ENCODE results near the gene CHRNA4. TPM values are rescaled to one million over a fixed set of nuclear protein-coding genes. Genes with fewer than 3 reads are reported as not detected.

CHRNA4 gene
- total and polyA plus RNA-seq, 9 of the 15 experiments (the other 6 are each of a cell fraction or from before 2014, with no cell fraction given) = not detected

- Histone ChIP-seq H3K27ac (ENCODE audit: extremely low read depth, low read depth, low read length) (no peak overlapping the region), H3K4me3 (no peak overlapping the region), H3K9me3 (replicated peaks; ENCODE audit: control insufficient read depth, insufficient read depth, low read depth, low read length) (no peaks in the 10 kb centered on the region), H3K9ac (ENCODE audit: insufficient read depth in 1 of 2, low read depth in 2 of 2, low read length in 2 of 2) (no peak overlapping the region), H2AFZ (ENCODE audit: low read depth, low read length) (no peak overlapping the region), H3K9me1 (ENCODE audit: control insufficient read depth, insufficient read depth, low read length) (no peaks in the 10 kb centered on the region), H4K20me1 (replicated peaks; ENCODE audit: control insufficient read depth, insufficient read depth, low read length) (peaks cover 12% of the 10 kb centered on the region; the same call in 1 of the 2 replicates), H3K4me2 (ENCODE audit: insufficient read depth, low read length) (no peak overlapping the region), H3K4me1 (replicated peaks in 1 of 2; ENCODE audit: control insufficient read depth in 2 of 2, insufficient read depth in 2 of 2, low read length in 2 of 2) (peaks cover 0 to 17% of the 10 kb centered on the region in 2 experiments; a peak in 2 of 5 replicates), H3K79me2 (ENCODE audit: control insufficient read depth, insufficient read depth, low read length) (no peaks in the 10 kb centered on the region), H3K27me3 (ENCODE audit: control insufficient read depth in 2 of 2, insufficient read depth in 2 of 2, low read length in 2 of 2) (peaks cover 7 to 74% of the 10 kb centered on the region in 2 experiments; a peak in 4 of 5 replicates), H3K36me3 (ENCODE audit: control insufficient read depth, insufficient read depth, low read length) (no peaks in the 10 kb centered on the region)
- POLR2A ChIA-PET = interaction anchor here (1.0 kb wide), 1 partner anchor 72 kb away, joined by 3 read pairs; no protein-coding TSS in a partner anchor
- no peak for DNase-seq (ENCODE audit: extremely low read depth in 1 of 4, low spot score in 3 of 4)
- CTCF ChIA-PET (ENCODE audit: low intra/inter-chr PET ratio) = no interaction called here
- TF ChIP-seq ZFPM2 (CRISPR knock-in tag; IDR thresholded peaks at IDR 0.05) (no peak), TFE3 (CRISPR knock-in tag; IDR thresholded peaks at IDR 0.05) (no peak), ZNF41 (CRISPR knock-in tag; conservative IDR thresholded peaks at IDR 0.05) (no peak)
- TF ChIP-seq, protein P1, sequence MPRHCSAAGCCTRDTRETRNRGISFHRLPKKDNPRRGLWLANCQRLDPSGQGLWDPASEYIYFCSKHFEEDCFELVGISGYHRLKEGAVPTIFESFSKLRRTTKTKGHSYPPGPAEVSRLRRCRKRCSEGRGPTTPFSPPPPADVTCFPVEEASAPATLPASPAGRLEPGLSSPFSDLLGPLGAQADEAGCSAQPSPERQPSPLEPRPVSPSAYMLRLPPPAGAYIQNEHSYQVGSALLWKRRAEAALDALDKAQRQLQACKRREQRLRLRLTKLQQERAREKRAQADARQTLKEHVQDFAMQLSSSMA (CRISPR knock-in tag; IDR thresholded peaks at IDR 0.05) = no peak
- WGBS (ENCODE audit: insufficient coverage, low coverage, missing lambda C conversion rate) = 3% methylated on average over 20 of the region's 22 CpGs
- no TSS peak for BruUV-seq (replicated peaks)
- no peak for FAIRE-seq
- in situ Hi-C loops (cut with MboI) = no loop called here
- no peak for ATAC-seq
- intact Hi-C loops (cut with micrococcal nuclease) = no loop called here
These were observed 33.8 kb upstream of the CHRNA4 start for GRCh38 chr20:63394920-63395455.

All from K562 (cell line).